ENCODE measurements around the gene PSMD14.

Gene PSMD14

GRCh38 chr2:161370981-161371380 lies 62.8 kb downstream of the PSMD14 start:
- DNase-seq (ENCODE audit: low read depth), result no peak
- TF ChIP-seq, protein P1, sequence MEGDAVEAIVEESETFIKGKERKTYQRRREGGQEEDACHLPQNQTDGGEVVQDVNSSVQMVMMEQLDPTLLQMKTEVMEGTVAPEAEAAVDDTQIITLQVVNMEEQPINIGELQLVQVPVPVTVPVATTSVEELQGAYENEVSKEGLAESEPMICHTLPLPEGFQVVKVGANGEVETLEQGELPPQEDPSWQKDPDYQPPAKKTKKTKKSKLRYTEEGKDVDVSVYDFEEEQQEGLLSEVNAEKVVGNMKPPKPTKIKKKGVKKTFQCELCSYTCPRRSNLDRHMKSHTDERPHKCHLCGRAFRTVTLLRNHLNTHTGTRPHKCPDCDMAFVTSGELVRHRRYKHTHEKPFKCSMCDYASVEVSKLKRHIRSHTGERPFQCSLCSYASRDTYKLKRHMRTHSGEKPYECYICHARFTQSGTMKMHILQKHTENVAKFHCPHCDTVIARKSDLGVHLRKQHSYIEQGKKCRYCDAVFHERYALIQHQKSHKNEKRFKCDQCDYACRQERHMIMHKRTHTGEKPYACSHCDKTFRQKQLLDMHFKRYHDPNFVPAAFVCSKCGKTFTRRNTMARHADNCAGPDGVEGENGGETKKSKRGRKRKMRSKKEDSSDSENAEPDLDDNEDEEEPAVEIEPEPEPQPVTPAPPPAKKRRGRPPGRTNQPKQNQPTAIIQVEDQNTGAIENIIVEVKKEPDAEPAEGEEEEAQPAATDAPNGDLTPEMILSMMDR (IDR thresholded peaks at IDR 0.05; ENCODE audit: insufficient read depth, low read depth, low read length, missing control alignments), result no peak
- no peak overlapping the region for H3K4me3 ChIP-seq (ENCODE audit: low read depth, low read length)

GRCh38 chr2:161371869-161372268 lies 63.6 kb downstream of the PSMD14 start:
- TF ChIP-seq, protein P1 (IDR thresholded peaks at IDR 0.05; ENCODE audit: insufficient read depth, low read depth, low read length, missing control alignments), result no peak
- DNase-seq (ENCODE audit: low read depth), result no peak

GRCh38 chr2:161373942-161374341 lies 65.7 kb downstream of the PSMD14 start:
- no peak overlapping the region for H3K4me3 ChIP-seq (ENCODE audit: low read depth, low read length)
- no peak for DNase-seq (ENCODE audit: low read depth)
- TF ChIP-seq, protein P1 (IDR thresholded peaks at IDR 0.05; ENCODE audit: insufficient read depth, low read depth, low read length, missing control alignments), result no peak

More at GRCh38 chr2:161371869-161372268, 63.6 kb downstream of the PSMD14 start:
- no peak overlapping the region for H3K4me3 ChIP-seq (ENCODE audit: low read depth, low read length)

GRCh38 chr2:161374446-161374845 lies 66.2 kb downstream of the PSMD14 start:
- DNase-seq (ENCODE audit: low read depth), result no peak
- H3K4me3 ChIP-seq (ENCODE audit: low read depth, low read length), result no peak overlapping the region
- TF ChIP-seq, protein P1 (IDR thresholded peaks at IDR 0.05; ENCODE audit: insufficient read depth, low read depth, low read length, missing control alignments), result no peak

GRCh38 chr2:161379740-161380139 lies 71.5 kb downstream of the PSMD14 start:
- DNase-seq (ENCODE audit: low read depth), result no peak
- H3K4me3 ChIP-seq (ENCODE audit: low read depth, low read length), result no peak overlapping the region
- TF ChIP-seq, protein P1 (IDR thresholded peaks at IDR 0.05; ENCODE audit: insufficient read depth, low read depth, low read length, missing control alignments), result no peak

DNA sequence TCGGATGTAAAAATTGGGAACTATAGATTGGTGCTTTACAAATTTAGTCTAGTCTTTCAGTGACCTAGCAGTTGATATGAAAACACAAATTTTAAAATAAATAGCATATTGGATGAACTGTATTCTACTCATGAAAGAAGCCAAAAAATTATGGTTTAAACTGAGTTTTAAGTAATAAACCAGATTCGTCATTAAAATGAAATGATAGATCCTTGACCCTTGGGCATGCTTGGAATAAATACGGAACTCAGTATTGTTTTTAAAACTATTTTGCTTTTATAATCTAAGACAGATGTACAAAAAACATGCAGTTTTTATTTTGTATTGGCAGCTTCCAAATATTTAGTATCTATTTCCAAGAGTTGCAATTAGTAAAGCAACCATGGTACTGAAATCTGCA lies 73.3 kb downstream of the PSMD14 start:
- TF ChIP-seq, protein P1 (IDR thresholded peaks at IDR 0.05; ENCODE audit: insufficient read depth, low read depth, low read length, missing control alignments), result no peak
- no peak for DNase-seq (ENCODE audit: low read depth)

GRCh38 chr2:161382747-161383146 lies 74.5 kb downstream of the PSMD14 start:
- no peak for DNase-seq (ENCODE audit: low read depth)
- no peak overlapping the region for H3K4me3 ChIP-seq (ENCODE audit: low read depth, low read length)
- TF ChIP-seq, protein P1 (IDR thresholded peaks at IDR 0.05; ENCODE audit: insufficient read depth, low read depth, low read length, missing control alignments), result no peak

More for the DNA sequence above, 73.3 kb downstream of the PSMD14 start:
- H3K4me3 ChIP-seq (ENCODE audit: low read depth, low read length), result no peak overlapping the region

Measured in GM12865 (cell line).